Small intestine (tissue), 7 donors: ENCODE data around the gene MANSC4. TPM values are rescaled to one million over a fixed set of nuclear protein-coding genes. Genes with fewer than 3 reads are reported as not detected.

Experiments
- DNase-seq, 2 donors: peaks; one replicate each; pipeline versions ENCODE4 v3.0.0 to v3.0.0-alpha.2; 2013
- FAIRE-seq: peaks from 2 replicates; lab custom pipeline; 2012; peaks lifted over from hg19 to GRCh38; lab: Jason Lieb, UNC
- H3K27ac ChIP-seq, 3 donors: one replicate each; pipeline ENCODE4 v1.5.1; 2013; ENCODE audit warnings: low read length in 2 of 3, mild to moderate bottlenecking in 2 of 3, control low read depth in 1 of 3, inconsistent platforms in 1 of 3, low read depth in 1 of 3, moderate library complexity in 1 of 3
- H3K27me3 ChIP-seq, 3 donors: one replicate each; pipeline ENCODE4 v1.6.1; 2013; ENCODE audit warnings: low read length in 3 of 3, inconsistent platforms in 1 of 3; ENCODE audit not compliant: control insufficient read depth in 3 of 3, insufficient read depth in 3 of 3
- H3K36me3 ChIP-seq, 3 donors: one replicate each; pipeline ENCODE4 v1.6.1; 2013; ENCODE audit warnings: low read length in 3 of 3, inconsistent platforms in 1 of 3, low read depth in 1 of 3, mild to moderate bottlenecking in 1 of 3, moderate library complexity in 1 of 3; ENCODE audit not compliant: control insufficient read depth in 3 of 3, insufficient read depth in 2 of 3
- H3K4me1 ChIP-seq, 3 donors: one replicate each; pipeline ENCODE4 v1.6.1; 2013; ENCODE audit warnings: low read length in 2 of 3, inconsistent platforms in 1 of 3, low read depth in 1 of 3, mild to moderate bottlenecking in 1 of 3, moderate library complexity in 1 of 3; ENCODE audit not compliant: control insufficient read depth in 3 of 3, insufficient read depth in 2 of 3
- H3K4me3 ChIP-seq, 3 donors: one replicate each; pipeline ENCODE4 v1.5.1; 2013; ENCODE audit warnings: low read length in 3 of 3, control low read depth in 1 of 3, inconsistent platforms in 1 of 3, low read depth in 1 of 3, mild to moderate bottlenecking in 1 of 3, moderate library complexity in 1 of 3
- H3K9me3 ChIP-seq, 2 donors: one replicate each; pipeline ENCODE4 v1.6.1; 2013; ENCODE audit warnings: low read depth in 1 of 2, low read length in 1 of 2; ENCODE audit not compliant: control insufficient read depth in 2 of 2, insufficient read depth in 1 of 2
- WGBS, 3 donors: extraction: QIAGEN DNeasy Blood & Tissue Kit; methylation state at CpG; one replicate each; pipeline ENCODE4 v1.1.7; 2013; 5-methylcytosine and 5-hydroxymethylcytosine counted together
- polyA plus RNA-seq, 4 donors: library from polyadenylated mRNA; stranded (reverse) in 3 of 4; unstranded in 1 of 4; fragments of 200-250 nt in 3 of 4; fragments of 120-200 nt in 1 of 4; gene quantifications; one replicate each; pipeline versions ENCODE4 v1.2.1 to v1.2.3, GENCODE V29; 2013
- donor health status: healthy with polysubstance abuse.
- donor health status: control.
- donor health status: control.
- donor health status: Bipolar disorder and iron deficiency.
- donor health status: healthy.

Gene MANSC4
- polyA plus RNA-seq, 4 donors, result 0.06 TPM; not detected in 3

DNA sequence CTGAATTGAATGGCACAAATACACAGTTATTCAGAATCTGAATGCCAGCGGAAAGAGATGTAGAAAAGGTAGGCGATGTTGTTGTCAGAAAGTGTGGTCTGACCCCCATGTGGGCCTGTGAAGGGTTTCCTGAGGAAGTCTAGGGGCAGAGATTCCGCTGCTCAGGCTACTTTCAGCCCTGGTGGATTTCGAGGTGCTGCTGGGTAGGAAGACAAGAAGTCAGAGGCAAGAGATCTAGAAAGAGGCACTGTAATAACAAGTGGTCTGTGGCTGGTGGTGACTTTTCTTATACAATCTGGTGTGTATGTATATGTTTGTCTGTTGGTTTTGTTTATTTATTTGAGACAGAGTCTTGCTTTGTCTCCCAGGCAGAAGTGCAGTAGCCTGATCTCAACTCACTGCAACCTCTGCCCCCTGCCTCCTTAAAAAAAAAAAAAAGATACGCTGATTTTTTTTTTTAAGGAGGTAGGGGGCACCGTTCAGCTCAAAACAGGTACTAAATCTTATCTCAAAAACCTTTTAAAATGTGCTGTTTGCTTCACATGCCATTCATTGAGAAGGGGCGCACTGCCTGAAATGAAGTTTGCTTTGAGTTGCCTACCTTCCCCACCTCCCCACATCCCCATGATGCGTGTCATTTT lies 27.1 kb upstream of the MANSC4 start:
- H3K36me3 ChIP-seq, result no peaks in the 10 kb centered on the region
- DNase-seq (no peak), FAIRE-seq (no peak)
- H3K27me3 ChIP-seq, result peaks cover 0 to 4% (median 0%) of the 10 kb centered on the region in 3 donors
- H3K27ac ChIP-seq, result no peak overlapping the region
- no peaks in the 10 kb centered on the region for H3K4me1 ChIP-seq
- H3K9me3 ChIP-seq, result no peaks in the 10 kb centered on the region
- 55 to 71% (median 57%) methylated on average over 8 of the region's 8 CpGs for WGBS, 3 donors
- H3K4me3 ChIP-seq, result no peak overlapping the region

DNA sequence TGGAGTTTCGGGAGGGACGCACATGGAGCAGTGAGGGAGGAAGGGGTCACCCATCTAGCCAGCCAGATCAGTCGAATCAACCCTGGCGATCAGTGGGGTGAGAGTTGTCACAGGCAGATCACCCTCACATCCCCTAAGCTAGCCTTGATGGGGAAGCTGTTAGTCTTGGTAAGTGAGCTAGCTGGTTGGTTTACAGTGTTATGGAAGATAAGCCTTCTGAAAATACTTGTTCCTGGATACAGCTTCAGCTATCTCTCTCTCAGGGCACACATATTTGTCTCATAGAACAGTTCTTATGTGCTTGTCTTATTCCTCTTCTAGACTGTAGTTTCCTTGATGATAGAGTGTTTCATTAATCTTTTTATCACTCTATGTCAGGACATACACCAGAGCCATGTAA lies 26.2 kb upstream of the MANSC4 start:
- WGBS, 3 donors, result 97 to 98% (median 97%) methylated on average over 4 of the region's 4 CpGs
- H3K4me1 ChIP-seq, result no peaks in the 10 kb centered on the region
- H3K9me3 ChIP-seq, result no peaks in the 10 kb centered on the region
- no peak overlapping the region for H3K4me3 ChIP-seq
- H3K27ac ChIP-seq, result no peak overlapping the region
- no peak for DNase-seq
- H3K36me3 ChIP-seq, result no peaks in the 10 kb centered on the region
- H3K27me3 ChIP-seq, result peaks cover 0 to 2% (median 0%) of the 10 kb centered on the region in 3 donors
- FAIRE-seq, result no peak

DNA sequence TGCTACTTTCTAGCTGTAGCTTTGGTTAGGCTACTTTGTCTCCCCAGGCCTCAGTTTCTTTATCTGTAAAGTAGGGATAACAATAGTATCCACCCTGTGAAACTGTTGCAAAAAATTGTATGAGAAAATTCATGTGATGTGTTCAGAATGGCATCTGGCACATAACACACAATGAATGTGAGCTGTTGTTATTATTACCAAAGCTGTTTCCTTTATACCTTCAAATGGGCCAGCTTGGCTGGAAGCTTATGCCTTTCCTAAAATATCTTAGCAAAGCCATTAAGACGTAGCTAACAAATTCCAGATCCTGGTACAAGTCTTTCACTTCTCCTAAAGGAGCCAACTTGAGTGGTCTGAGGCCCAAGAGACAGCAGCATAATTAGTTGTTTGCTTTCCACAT lies 25.2 kb upstream of the MANSC4 start:
- Histone ChIP-seq H3K36me3 (no peaks in the 10 kb centered on the region), H3K4me3 (no peak overlapping the region), H3K27me3 (peaks cover 0 to 2% (median 0%) of the 10 kb centered on the region in 3 donors), H3K27ac (no peak overlapping the region), H3K4me1 (no peaks in the 10 kb centered on the region), H3K9me3 (no peaks in the 10 kb centered on the region)
- WGBS, 3 donors, result 0 to 41% (median 7%) methylated on average over 1 of the region's 1 CpG
- DNase-seq (no peak), FAIRE-seq (no peak)

DNA sequence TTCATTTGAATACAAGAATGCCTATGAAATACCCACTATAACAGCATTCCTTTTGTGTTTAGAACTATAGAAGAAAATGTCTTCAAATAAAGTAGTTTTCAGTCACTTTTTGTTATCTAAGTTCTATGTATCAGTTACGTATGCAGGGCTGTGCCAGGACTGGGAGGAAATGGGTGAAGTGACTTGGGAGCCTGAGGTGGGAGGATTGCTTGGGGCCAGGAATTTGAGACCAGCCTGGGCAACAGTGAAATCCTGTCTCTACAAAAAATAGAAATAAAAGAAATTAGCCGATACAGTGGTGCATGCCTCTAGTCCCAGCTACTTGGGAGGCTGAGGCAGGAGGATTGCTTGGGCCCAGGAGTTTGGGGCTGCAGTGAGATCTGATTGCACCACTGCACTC lies 22.9 kb upstream of the MANSC4 start:
- FAIRE-seq, result no peak

DNA sequence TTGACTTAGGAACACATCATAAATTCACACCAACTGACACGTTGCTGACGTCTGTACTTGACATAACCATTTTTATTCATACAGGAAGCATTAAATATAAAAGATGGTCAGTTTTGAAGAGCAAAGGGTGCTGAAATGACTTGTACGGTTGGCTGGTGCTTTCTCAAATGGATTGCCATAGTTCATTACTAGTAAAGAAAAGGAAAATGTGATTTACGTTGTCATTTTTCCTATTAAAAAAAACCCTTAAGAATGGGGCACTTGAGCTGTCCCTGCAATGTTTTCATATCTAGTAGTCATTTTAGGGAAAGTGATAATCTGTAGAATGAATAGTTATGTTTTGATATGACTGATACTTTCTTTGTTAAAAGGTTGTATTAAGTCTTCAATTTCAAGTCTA lies 22.5 kb upstream of the MANSC4 start:
- 51 to 64% (median 63%) methylated on average over 4 of the region's 4 CpGs for WGBS, 3 donors
- FAIRE-seq (no peak), DNase-seq (no peak)
- no peaks in the 10 kb centered on the region for H3K4me1 ChIP-seq
- no peak overlapping the region for H3K4me3 ChIP-seq
- no peaks in the 10 kb centered on the region for H3K9me3 ChIP-seq
- H3K27ac ChIP-seq, result no peak overlapping the region
- H3K36me3 ChIP-seq, result peaks cover 3 to 5% (median 4%) of the 10 kb centered on the region in 3 donors
- H3K27me3 ChIP-seq, result no peaks in the 10 kb centered on the region

More for the DNA sequence above, 22.9 kb upstream of the MANSC4 start:
- Histone ChIP-seq H3K4me1 (no peaks in the 10 kb centered on the region), H3K9me3 (no peaks in the 10 kb centered on the region), H3K27ac (no peak overlapping the region), H3K4me3 (no peak overlapping the region), H3K27me3 (no peaks in the 10 kb centered on the region), H3K36me3 (peaks cover 0 to 2% (median under 1%) of the 10 kb centered on the region in 3 donors)
- 93 to 95% (median 94%) methylated on average over 2 of the region's 2 CpGs for WGBS, 3 donors
- DNase-seq, result no peak

DNA sequence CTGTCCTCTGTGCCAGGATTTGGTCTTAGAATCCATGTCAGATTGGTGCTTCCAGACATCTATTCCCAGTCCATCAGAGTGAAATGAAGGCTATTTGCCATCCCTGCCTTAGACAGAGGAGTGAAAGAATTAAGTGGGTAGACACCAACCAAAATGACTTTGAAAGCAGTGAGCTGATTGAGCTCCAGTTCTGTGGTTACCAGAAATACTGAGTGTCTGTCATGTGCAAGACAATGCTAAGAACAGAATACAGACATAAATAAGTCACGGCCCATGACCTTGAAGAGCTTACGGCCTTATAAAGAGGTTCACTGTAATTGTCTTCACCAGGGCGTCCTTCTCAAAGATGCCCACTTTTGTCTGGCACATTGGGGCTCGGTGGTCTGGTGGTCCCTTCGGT lies 21.6 kb upstream of the MANSC4 start:
- no peak overlapping the region for H3K27ac ChIP-seq
- H3K4me1 ChIP-seq, result no peaks in the 10 kb centered on the region
- no peak overlapping the region for H3K4me3 ChIP-seq
- peaks cover 10 to 11% (median 10%) of the 10 kb centered on the region in 3 donors for H3K36me3 ChIP-seq
- DNase-seq (no peak), FAIRE-seq (no peak)
- no peaks in the 10 kb centered on the region for H3K27me3 ChIP-seq
- H3K9me3 ChIP-seq, result no peaks in the 10 kb centered on the region
- WGBS, 3 donors, result 89 to 92% (median 90%) methylated on average over 5 of the region's 5 CpGs

DNA sequence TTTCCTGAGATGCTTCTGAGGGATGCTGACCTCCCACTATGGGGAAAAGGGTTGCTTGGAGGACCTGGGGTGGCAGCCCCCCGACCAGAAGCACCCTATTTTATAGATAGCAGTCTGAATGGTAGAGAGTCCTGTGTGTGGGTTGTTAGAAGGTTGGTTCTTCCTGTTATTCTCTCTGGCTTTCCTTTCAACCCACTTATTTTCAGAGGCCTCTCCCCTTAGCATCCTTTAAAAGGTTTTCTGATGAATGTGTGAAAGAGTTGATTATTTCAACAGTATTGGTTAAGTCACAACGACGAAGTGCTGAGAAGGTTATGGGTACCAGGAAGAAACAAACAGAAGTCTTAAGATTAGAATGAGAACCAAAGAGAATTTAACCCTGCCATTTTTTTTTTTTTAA lies 20.8 kb upstream of the MANSC4 start:
- FAIRE-seq (no peak), DNase-seq (no peak)
- H3K36me3 ChIP-seq, result peaks cover 10 to 11% (median 10%) of the 10 kb centered on the region in 3 donors
- H3K4me3 ChIP-seq, result no peak overlapping the region
- 83 to 90% (median 86%) methylated on average over 3 of the region's 3 CpGs for WGBS, 3 donors
- H3K4me1 ChIP-seq, result no peaks in the 10 kb centered on the region
- H3K27ac ChIP-seq, result no peak overlapping the region
- no peaks in the 10 kb centered on the region for H3K9me3 ChIP-seq
- H3K27me3 ChIP-seq, result no peaks in the 10 kb centered on the region

DNA sequence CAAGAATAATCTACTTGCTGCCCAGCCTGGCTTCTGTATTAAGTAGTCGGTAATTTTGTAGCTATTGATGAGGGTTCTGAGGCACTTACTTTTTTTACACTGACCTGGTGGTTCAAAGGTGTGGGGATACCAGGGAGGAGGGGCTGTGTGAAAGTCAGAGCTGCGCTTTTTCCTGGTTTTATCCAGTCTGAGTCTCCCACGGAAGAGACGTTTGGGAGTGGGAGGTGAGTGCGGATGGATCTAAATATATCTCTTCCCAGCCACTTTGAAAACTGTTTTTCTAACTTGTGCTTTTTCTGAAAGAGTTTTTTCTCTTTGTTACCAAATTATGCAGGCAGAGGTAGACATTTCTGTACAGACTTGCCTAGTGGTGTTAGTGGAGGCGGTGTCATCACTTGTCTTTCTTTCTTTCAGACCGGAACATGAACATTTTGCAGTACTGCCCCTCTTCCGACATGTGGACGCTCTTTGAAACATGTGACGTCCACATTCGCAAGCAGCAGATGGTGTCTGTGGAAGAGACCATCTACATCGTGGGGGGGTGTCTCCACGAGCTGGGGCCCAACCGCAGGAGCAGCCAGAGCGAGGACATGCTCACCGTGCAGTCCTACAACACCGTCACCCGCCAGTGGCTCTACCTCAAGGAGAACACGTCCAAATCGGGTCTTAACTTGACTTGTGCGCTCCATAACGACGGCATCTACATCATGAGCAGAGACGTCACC lies 17.4 kb upstream of the MANSC4 start:
- DNase-seq (no peak), FAIRE-seq (no peak)
- Histone ChIP-seq H3K27me3 (no peaks in the 10 kb centered on the region), H3K4me1 (no peaks in the 10 kb centered on the region), H3K36me3 (peaks cover 11 to 26% (median 14%) of the 10 kb centered on the region in 3 donors), H3K9me3 (no peaks in the 10 kb centered on the region), H3K27ac (no peak overlapping the region), H3K4me3 (no peak overlapping the region)
- 96 to 97% (median 96%) methylated on average over 24 of the region's 24 CpGs for WGBS, 3 donors
